ENCODE data around the gene FCHSD2.
"Not testable (repeated sequence)": the region's sequence is repeated elsewhere in the genome, so short reads cannot be mapped to it uniquely, and the experiment has no call there.

FCHSD2 gene

GRCh38 chr11:73074319-73074718 is 67.8 kb downstream of the FCHSD2 start:
- no peak for DNase-seq (ENCODE audit: insufficient read length)
- TF ChIP-seq TAF1 (IDR thresholded peaks at IDR 0.05; ENCODE audit: borderline replicate concordance, low read depth, low read length) (no peak), POLR2A (IDR thresholded peaks at IDR 0.05; ENCODE audit: low read depth, low read length) (no peak), POLR2AphosphoS5 (IDR thresholded peaks at IDR 0.05; ENCODE audit: low read depth, low read length) (no peak)
- FAIRE-seq, result peak; percentile 46

GRCh38 chr11:73072935-73073481 is 69.1 kb downstream of the FCHSD2 start:
- DNase-seq (ENCODE audit: insufficient read length) (no peak), FAIRE-seq (peak; percentile 93)
- peak; percentile 50; the same call in 1 of the 2 replicates for TF ChIP-seq POLR2A (IDR thresholded peaks at IDR 0.05; ENCODE audit: low read depth, low read length)
- peak; percentile 41; the same call in 1 of the 2 replicates for TF ChIP-seq POLR2AphosphoS5 (IDR thresholded peaks at IDR 0.05; ENCODE audit: low read depth, low read length)
- TF ChIP-seq TAF1 (IDR thresholded peaks at IDR 0.05; ENCODE audit: borderline replicate concordance, low read depth, low read length), result 0 out of 2 replicates have a peak, but pooled peaks have one; percentile 38

- DNase-seq (ENCODE audit: insufficient read length), result no peak
- TF ChIP-seq POLR2AphosphoS5 (IDR thresholded peaks at IDR 0.05; ENCODE audit: low read depth, low read length) (no peak), POLR2A (IDR thresholded peaks at IDR 0.05; ENCODE audit: low read depth, low read length) (no peak), TAF1 (IDR thresholded peaks at IDR 0.05; ENCODE audit: borderline replicate concordance, low read depth, low read length) (no peak)
- FAIRE-seq, result no peak
Observed at GRCh38 chr11:73070653-73071052, 71.5 kb downstream of the FCHSD2 start.

DNA sequence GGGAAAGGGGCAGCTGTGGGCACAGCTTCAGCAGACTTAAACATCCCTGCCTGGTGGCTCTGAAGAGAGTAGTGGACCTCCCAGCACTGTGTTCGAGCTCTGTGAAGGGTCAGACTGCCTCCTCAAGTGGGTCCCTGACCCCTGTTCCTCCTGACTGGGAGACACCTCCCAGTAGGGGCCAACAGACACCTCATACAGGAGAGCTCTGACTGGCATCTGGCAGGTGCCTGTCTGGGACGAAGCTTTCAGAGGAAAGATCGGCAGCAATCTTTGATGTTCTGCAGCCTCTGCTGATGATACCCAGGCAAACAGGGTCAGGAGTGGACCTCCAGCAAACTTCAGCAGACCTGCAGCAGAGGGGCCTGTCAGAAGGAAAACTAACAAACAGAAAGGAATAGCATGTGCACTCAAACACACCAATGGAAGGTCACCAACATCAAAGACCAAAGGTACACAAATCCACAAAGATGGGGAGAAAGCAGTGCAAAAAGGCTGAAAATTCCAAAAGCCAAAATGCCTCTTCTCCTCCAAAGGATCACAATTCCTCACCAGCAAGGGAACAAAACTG is 80.2 kb downstream of the FCHSD2 start:
- not testable (repeated sequence) for DNase-seq (ENCODE audit: insufficient read length); FAIRE-seq

- DNase-seq (ENCODE audit: insufficient read length); FAIRE-seq: not testable (repeated sequence)
Observed at GRCh38 chr11:73061434-73061833, 80.7 kb downstream of the FCHSD2 start.

GRCh38 chr11:73059915-73060314 is 82.2 kb downstream of the FCHSD2 start:
- peak; percentile 64 for FAIRE-seq
- no peak for DNase-seq (ENCODE audit: insufficient read length)
- TF ChIP-seq POLR2AphosphoS5 (IDR thresholded peaks at IDR 0.05; ENCODE audit: low read depth, low read length) (no peak), TAF1 (IDR thresholded peaks at IDR 0.05; ENCODE audit: borderline replicate concordance, low read depth, low read length) (no peak), POLR2A (IDR thresholded peaks at IDR 0.05; ENCODE audit: low read depth, low read length) (no peak)

DNA sequence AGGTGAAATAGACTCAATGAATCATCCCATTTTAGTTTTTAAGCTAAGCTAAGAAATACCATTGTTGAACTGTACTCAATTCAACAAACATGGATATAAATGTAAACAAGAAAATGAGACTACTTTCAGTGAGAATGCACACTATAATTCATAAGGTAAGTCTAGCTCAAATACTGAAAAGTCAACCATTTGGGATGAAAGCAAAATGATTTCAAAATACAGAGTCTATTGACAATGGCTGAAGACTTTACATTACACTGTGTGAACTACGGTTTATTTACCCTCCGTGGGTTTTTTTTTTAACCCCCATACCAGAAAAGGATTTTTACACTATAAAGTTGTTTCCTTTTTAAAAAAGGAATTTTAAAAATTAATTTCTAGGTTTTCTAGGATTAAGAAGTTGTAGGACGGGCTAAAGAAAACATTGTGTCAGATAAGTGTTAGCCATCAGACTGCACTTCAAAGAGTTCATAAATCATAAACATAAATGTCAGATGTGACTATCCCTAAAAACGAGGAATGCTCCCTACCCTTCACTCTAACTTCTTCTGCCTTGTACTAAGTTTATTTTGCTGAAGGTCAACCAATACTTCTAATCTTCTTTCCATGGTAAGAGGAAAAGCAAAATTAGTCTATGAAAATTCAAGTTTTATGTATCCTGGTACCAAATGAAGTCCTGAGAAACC is 83.0 kb downstream of the FCHSD2 start:
- TF ChIP-seq POLR2A (IDR thresholded peaks at IDR 0.05; ENCODE audit: low read depth, low read length), result no peak
- FAIRE-seq, result peak; percentile 17
- no peak for DNase-seq (ENCODE audit: insufficient read length)

- TF ChIP-seq POLR2A (IDR thresholded peaks at IDR 0.05; ENCODE audit: low read depth, low read length), result no peak
- TF ChIP-seq POLR2AphosphoS5 (IDR thresholded peaks at IDR 0.05; ENCODE audit: low read depth, low read length), result no peak
- TF ChIP-seq TAF1 (IDR thresholded peaks at IDR 0.05; ENCODE audit: borderline replicate concordance, low read depth, low read length), result no peak
- DNase-seq (ENCODE audit: insufficient read length), result no peak
- FAIRE-seq, result peak; percentile 40
Observed at GRCh38 chr11:73055655-73056354, 86.3 kb downstream of the FCHSD2 start.

- FAIRE-seq (peak; percentile 61), DNase-seq (ENCODE audit: insufficient read length) (no peak)
- TF ChIP-seq POLR2A (IDR thresholded peaks at IDR 0.05; ENCODE audit: low read depth, low read length), result no peak
Observed at GRCh38 chr11:73055002-73055401, 87.1 kb downstream of the FCHSD2 start.

GRCh38 chr11:73053964-73054363 is 88.2 kb downstream of the FCHSD2 start:
- DNase-seq (ENCODE audit: insufficient read length) (no peak), FAIRE-seq (peak; percentile 54)
- TF ChIP-seq TAF1 (IDR thresholded peaks at IDR 0.05; ENCODE audit: borderline replicate concordance, low read depth, low read length) (no peak), POLR2AphosphoS5 (IDR thresholded peaks at IDR 0.05; ENCODE audit: low read depth, low read length) (no peak), POLR2A (IDR thresholded peaks at IDR 0.05; ENCODE audit: low read depth, low read length) (no peak)

- DNase-seq (ENCODE audit: insufficient read length) (no peak), FAIRE-seq (no peak)
- TF ChIP-seq POLR2A (IDR thresholded peaks at IDR 0.05; ENCODE audit: low read depth, low read length) (no peak; the same call in 1 of the 2 replicates), POLR2AphosphoS5 (IDR thresholded peaks at IDR 0.05; ENCODE audit: low read depth, low read length) (no peak), TAF1 (IDR thresholded peaks at IDR 0.05; ENCODE audit: borderline replicate concordance, low read depth, low read length) (no peak)
Observed at GRCh38 chr11:73048446-73048845, 93.7 kb downstream of the FCHSD2 start.

GRCh38 chr11:73047773-73048371 is 94.2 kb downstream of the FCHSD2 start:
- TF ChIP-seq TAF1 (IDR thresholded peaks at IDR 0.05; ENCODE audit: borderline replicate concordance, low read depth, low read length) (no peak), POLR2AphosphoS5 (IDR thresholded peaks at IDR 0.05; ENCODE audit: low read depth, low read length) (peak; percentile 57; the same call in 1 of the 2 replicates), POLR2A (IDR thresholded peaks at IDR 0.05; ENCODE audit: low read depth, low read length) (peak; percentile 66; the same call in 1 of the 2 replicates)
- DNase-seq (ENCODE audit: insufficient read length) (no peak), FAIRE-seq (peak; percentile 96)

All from GM12892 (cell line).